Caco-2 (cell line): ENCODE data around the gene ATCAY. TPM values are rescaled to one million over a fixed set of nuclear protein-coding genes. Genes with fewer than 3 reads are reported as not detected.

Experiments
- BruUV-seq: library from RNA; stranded (reverse); fragments of 400-500 nt; replicated peaks from 2 replicates; lab custom pipeline; 2021; lab: Mats Ljungman, UMichigan
- CTCF ChIA-PET: fragments of 300-600 bp; sonication (Branson Sonifier 250); formaldehyde crosslinking; loops from one replicate; lab custom pipeline; 2022; ENCODE audit warnings: antibody characterized with exemption; lab: Charles Lee
- POLR2A ChIA-PET: fragments of 300-600 bp; sonication (Branson Sonifier 250); formaldehyde crosslinking; loops from one replicate; lab custom pipeline; 2022; ENCODE audit warnings: antibody characterized with exemption; lab: Charles Lee
- DNase-seq, 2 experiments: peaks; one replicate each; pipeline versions ENCODE4 v3.0.0 to v3.0.0-alpha.2; 2020 to 2022
- H3K27me3 ChIP-seq: replicated peaks from 2 replicates; pipeline ENCODE4 v1.6.0; 2011; ENCODE audit warnings: low read length; ENCODE audit not compliant: control insufficient read depth, insufficient read depth
- H3K36me3 ChIP-seq: 2 replicates; pipeline ENCODE4 v1.5.1; 2011; ENCODE audit warnings: low read length; ENCODE audit not compliant: control insufficient read depth, insufficient read depth
- H3K4me1 ChIP-seq: fragments of 250-450 bp; sonication (Bioruptor Pico); 2 replicates; pipeline ENCODE4 v1.5.1; 2020; ENCODE audit warnings: mild to moderate bottlenecking
- H3K4me3 ChIP-seq: 2 replicates; pipeline ENCODE4 v1.5.1; 2011; ENCODE audit warnings: low read depth, mild to moderate bottlenecking, control low read depth, low read length
- H3K9me3 ChIP-seq: fragments of 250-450 bp; sonication (Bioruptor Pico); 2 replicates; pipeline ENCODE4 v1.5.1; 2020; ENCODE audit warnings: mild to moderate bottlenecking, moderate library complexity
- H3K27ac Mint-ChIP-seq: one replicate; pipeline ENCODE4 v1.8.0; 2022; ENCODE audit warnings: mixed read lengths; ENCODE audit not compliant: unreplicated experiment
- H3K27me3 Mint-ChIP-seq: one replicate; pipeline ENCODE4 v1.8.0; 2022; ENCODE audit warnings: mixed read lengths; ENCODE audit not compliant: insufficient read depth, unreplicated experiment
- H3K36me3 Mint-ChIP-seq: one replicate; pipeline ENCODE4 v1.8.0; 2022; ENCODE audit warnings: mild to moderate bottlenecking, mixed read lengths; ENCODE audit not compliant: insufficient read depth, unreplicated experiment
- H3K4me1 Mint-ChIP-seq: one replicate; pipeline ENCODE4 v1.8.0; 2022; ENCODE audit warnings: low read depth, mixed read lengths; ENCODE audit not compliant: unreplicated experiment
- H3K4me3 Mint-ChIP-seq: one replicate; pipeline ENCODE4 v1.8.0; 2022; ENCODE audit warnings: mild to moderate bottlenecking, moderate library complexity, mixed read lengths; ENCODE audit not compliant: unreplicated experiment
- H3K9me3 Mint-ChIP-seq: one replicate; pipeline ENCODE4 v1.8.0; 2022; ENCODE audit warnings: mixed read lengths; ENCODE audit not compliant: unreplicated experiment
- CTCF ChIP-seq, 2 experiments: fragments of 200-600 bp in 1 of 2; IDR thresholded peaks; 1 replicate in 1 of 2; 2 replicates in 1 of 2; pipeline versions ENCODE4 v1.5.1 to v1.8.0; 2011 to 2022; ENCODE audit warnings: antibody characterized with exemption in 1 of 2, control low read depth in 1 of 2, inconsistent platforms in 1 of 2, low read depth in 1 of 2, low read length in 1 of 2, mild to moderate bottlenecking in 1 of 2, moderate library complexity in 1 of 2; ENCODE audit not compliant: insufficient read depth in 1 of 2, severe bottlenecking in 1 of 2, unreplicated experiment in 1 of 2
- intact Hi-C: fragments of 100-400 bp; cut with micrococcal nuclease; formaldehyde crosslinking; loops from one replicate; pipeline ENCODE4 v1.10.0; 2022; ENCODE audit not compliant: unreplicated experiment
- total RNA-seq: library from RNA; stranded (reverse); gene quantifications from 2 replicates; pipeline ENCODE4 v1.2.3, GENCODE V29; 2022

ATCAY gene
- total RNA-seq, 1 experiment from 2014 or later: not detected

- no peaks in the 10 kb centered on the region for H3K36me3 ChIP-seq
- no TSS peak for BruUV-seq
- no peak overlapping the region for H3K27ac Mint-ChIP-seq
- DNase-seq: no peak
- no peak for TF ChIP-seq CTCF (IDR thresholded peaks at IDR 0.05; ENCODE audit: insufficient read depth in 1 of 2, low read depth in 1 of 2, low read length in 1 of 2, severe bottlenecking in 1 of 2, unreplicated experiment in 1 of 2)
- no peaks in the 10 kb centered on the region for H3K4me1 Mint-ChIP-seq
- ChIA-PET POLR2A (no interaction called here), CTCF (no interaction called here)
- H3K36me3 Mint-ChIP-seq: no peaks in the 10 kb centered on the region
- intact Hi-C loops: no loop called here
- no peak overlapping the region for H3K4me3 ChIP-seq
- no peaks in the 10 kb centered on the region for H3K9me3 ChIP-seq
- no peaks in the 10 kb centered on the region for H3K4me1 ChIP-seq
- H3K27me3 Mint-ChIP-seq: no peaks in the 10 kb centered on the region
- H3K9me3 Mint-ChIP-seq: no peaks in the 10 kb centered on the region
- no peaks in the 10 kb centered on the region for H3K27me3 ChIP-seq
- H3K4me3 Mint-ChIP-seq: no peak overlapping the region
Measured at GRCh38 chr19:3879656-3880055, 829 bp upstream of the ATCAY start.

GRCh38 chr19:3881272-3882040 is 971 bp downstream of the ATCAY start:
- no peaks in the 10 kb centered on the region for H3K9me3 ChIP-seq
- TF ChIP-seq CTCF (IDR thresholded peaks at IDR 0.05; ENCODE audit: insufficient read depth in 1 of 2, low read depth in 1 of 2, low read length in 1 of 2, severe bottlenecking in 1 of 2, unreplicated experiment in 1 of 2): no peak
- H3K36me3 ChIP-seq: no peaks in the 10 kb centered on the region
- ChIA-PET CTCF (interaction anchor here (0.7 kb wide), 1 partner anchor 49 kb away, joined by 6 read pairs; no protein-coding TSS in a partner anchor), POLR2A (no interaction called here)
- Mint-ChIP-seq H3K4me3 (no peak overlapping the region), H3K9me3 (no peaks in the 10 kb centered on the region), H3K4me1 (no peaks in the 10 kb centered on the region), H3K27me3 (no peaks in the 10 kb centered on the region), H3K27ac (no peak overlapping the region), H3K36me3 (no peaks in the 10 kb centered on the region)
- BruUV-seq: no TSS peak
- H3K4me3 ChIP-seq: no peak overlapping the region
- H3K4me1 ChIP-seq: no peaks in the 10 kb centered on the region
- no peaks in the 10 kb centered on the region for H3K27me3 ChIP-seq
- intact Hi-C loops: no loop called here
- no peak for DNase-seq

GRCh38 chr19:3882041-3882384 is 1.5 kb downstream of the ATCAY start:
- Mint-ChIP-seq H3K9me3 (no peaks in the 10 kb centered on the region), H3K4me1 (no peaks in the 10 kb centered on the region), H3K4me3 (no peak overlapping the region), H3K36me3 (no peaks in the 10 kb centered on the region), H3K27me3 (no peaks in the 10 kb centered on the region), H3K27ac (no peak overlapping the region)
- H3K36me3 ChIP-seq: no peaks in the 10 kb centered on the region
- no peak for DNase-seq
- POLR2A ChIA-PET: no interaction called here
- BruUV-seq: no TSS peak
- no peak for TF ChIP-seq CTCF (IDR thresholded peaks at IDR 0.05; ENCODE audit: insufficient read depth in 1 of 2, low read depth in 1 of 2, low read length in 1 of 2, severe bottlenecking in 1 of 2, unreplicated experiment in 1 of 2)
- no peak overlapping the region for H3K4me3 ChIP-seq
- intact Hi-C loops: no loop called here
- CTCF ChIA-PET: no interaction called here
- no peaks in the 10 kb centered on the region for H3K4me1 ChIP-seq
- H3K9me3 ChIP-seq: no peaks in the 10 kb centered on the region
- H3K27me3 ChIP-seq: no peaks in the 10 kb centered on the region
